Fibroblast of villous mesenchyme (primary cell): ENCODE data around the gene USP3. TPM values are rescaled to one million over a fixed set of nuclear protein-coding genes. Genes with fewer than 3 reads are reported as not detected.

Experiments
- DNase-seq: peaks from one replicate; pipeline ENCODE4 v3.0.0-alpha.2; 2010; ENCODE audit warnings: low read depth
- H3K4me3 ChIP-seq: 2 replicates; pipeline ENCODE4 v1.5.1; 2011; ENCODE audit warnings: low read depth, mild to moderate bottlenecking, low read length
- total RNA-seq: library from RNA; depleted of rRNA; stranded (reverse); fragments of >200 nt; gene quantifications from 2 replicates; pipeline ENCODE4 v1.2.3, GENCODE V29; 2012
- TF ChIP-seq, protein P1 (sequence below): IDR thresholded peaks from 2 replicates; pipeline ENCODE4 v1.5.1; 2012; ENCODE audit warnings: low read depth, mild to moderate bottlenecking, low read length; ENCODE audit not compliant: insufficient read depth

Gene USP3
- total RNA-seq, 1 donor, result 34.1 TPM

DNA sequence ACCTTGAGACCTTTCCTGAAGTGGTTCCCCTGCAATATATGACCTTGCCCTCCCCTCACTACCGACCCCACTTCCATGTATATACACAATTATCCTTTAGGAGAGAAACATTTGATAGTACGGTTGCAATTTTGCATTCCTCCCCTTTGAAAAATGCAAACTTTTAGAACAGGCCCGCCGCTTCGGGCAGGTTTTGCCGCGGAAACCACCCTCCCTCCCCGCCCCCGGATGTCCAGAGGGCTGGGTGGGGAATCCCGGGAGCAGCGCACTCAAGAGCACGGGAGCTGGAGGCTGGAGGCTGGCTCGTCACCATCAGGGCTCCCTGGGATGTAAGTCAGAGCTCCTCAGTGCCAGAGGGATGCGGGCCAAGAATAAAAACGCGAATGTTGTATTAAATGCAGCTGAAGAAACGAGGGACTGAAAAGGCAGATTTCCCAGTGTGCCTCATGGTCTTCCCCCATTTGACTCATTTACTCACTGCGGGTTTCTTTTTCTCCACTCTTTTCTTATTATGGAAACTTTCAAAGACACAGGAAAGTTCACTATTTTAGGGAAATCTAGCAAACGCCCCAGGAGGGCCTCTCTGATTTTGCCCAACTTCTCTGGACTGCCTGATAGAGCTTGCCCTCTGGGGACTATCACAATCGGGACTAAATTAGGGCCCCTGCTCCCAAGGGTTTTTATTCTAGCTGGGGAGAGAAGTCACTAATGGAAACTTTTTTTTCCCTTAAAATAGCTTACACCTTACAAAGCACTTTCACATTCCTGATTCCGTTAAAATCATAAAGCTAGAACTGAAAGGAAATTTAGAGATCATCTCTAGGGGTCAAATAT, 2.9 kb upstream of the USP3 start:
- no peak overlapping the region for H3K4me3 ChIP-seq
- TF ChIP-seq, protein P1, sequence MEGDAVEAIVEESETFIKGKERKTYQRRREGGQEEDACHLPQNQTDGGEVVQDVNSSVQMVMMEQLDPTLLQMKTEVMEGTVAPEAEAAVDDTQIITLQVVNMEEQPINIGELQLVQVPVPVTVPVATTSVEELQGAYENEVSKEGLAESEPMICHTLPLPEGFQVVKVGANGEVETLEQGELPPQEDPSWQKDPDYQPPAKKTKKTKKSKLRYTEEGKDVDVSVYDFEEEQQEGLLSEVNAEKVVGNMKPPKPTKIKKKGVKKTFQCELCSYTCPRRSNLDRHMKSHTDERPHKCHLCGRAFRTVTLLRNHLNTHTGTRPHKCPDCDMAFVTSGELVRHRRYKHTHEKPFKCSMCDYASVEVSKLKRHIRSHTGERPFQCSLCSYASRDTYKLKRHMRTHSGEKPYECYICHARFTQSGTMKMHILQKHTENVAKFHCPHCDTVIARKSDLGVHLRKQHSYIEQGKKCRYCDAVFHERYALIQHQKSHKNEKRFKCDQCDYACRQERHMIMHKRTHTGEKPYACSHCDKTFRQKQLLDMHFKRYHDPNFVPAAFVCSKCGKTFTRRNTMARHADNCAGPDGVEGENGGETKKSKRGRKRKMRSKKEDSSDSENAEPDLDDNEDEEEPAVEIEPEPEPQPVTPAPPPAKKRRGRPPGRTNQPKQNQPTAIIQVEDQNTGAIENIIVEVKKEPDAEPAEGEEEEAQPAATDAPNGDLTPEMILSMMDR, result no peak
- peak; percentile 86 for DNase-seq

DNA sequence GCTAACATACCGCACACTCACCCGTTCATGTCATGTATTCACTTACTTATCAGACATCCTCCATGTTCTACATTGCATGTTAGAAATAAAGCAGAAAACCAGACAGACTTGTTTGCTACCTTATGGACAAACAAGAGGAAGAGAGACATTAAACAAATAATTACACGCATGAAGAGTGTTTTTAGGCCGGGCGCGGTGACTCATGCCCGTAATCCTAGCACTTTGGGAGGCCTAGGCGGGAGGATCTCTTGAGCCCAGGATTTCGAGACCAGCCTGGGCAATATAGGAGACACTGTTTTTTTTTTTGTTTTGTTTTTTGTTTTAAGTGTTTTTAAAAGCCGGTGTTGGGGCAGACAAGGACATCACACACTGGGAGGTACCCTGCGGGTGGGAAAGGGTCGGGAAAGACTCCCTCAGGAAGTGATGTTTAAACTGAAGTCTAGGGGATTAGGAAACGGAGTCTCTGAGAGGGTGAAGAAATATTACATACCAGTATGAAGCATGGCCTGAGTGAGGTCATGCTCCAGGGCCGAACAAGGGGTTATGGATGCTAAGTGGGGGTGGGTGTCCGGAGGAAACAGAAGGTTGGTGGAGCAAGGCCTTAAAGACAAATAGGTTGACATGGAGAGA, 2.1 kb upstream of the USP3 start:
- H3K4me3 ChIP-seq, result no peak overlapping the region
- DNase-seq, result peak; percentile 90
- TF ChIP-seq, protein P1, result no peak

DNA sequence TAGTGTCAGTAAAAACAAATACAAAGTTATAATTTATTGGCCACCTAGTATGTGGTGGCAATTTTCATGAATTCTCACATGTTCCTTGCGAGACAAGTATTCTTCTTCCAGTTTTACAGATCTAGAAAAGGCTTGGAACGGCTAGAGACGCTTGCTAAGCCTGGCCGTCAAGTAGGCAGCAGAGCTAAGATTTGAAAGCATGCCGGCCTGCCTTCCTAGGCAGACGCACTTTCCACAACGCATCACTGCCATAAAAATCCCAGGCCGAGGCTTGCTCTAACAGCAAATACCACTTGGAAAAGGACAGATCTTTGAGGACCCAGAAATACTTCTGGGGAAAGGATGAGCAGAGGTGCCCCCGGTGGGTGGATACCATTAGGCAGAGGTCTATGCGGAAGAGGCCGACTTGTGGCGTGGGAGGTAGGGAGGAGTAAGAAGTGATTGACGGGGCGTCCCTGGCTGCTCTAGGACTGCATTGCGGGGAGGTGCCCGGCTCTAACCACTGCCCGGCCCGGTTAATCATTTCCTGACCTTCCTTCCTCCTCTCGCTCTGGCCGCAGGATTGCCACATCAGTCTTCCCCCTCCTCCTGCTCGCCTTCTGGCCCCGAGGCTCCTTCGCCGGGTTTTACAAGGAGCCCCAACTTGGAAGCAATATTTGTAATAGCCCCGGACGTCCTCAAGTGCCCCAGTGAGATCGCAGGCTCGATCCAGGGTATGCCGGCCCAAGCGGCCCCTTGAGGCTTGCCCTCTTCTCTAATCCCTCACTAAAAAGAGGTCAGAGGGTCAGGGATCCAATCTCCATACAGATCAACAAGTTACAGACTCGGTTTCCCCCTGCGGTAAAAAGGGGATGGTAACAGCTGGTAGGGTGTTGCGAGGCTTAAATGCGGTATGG, 1.3 kb upstream of the USP3 start:
- DNase-seq, result peak; percentile 99
- H3K4me3 ChIP-seq, result peak overlapping the region; percentile 64
- TF ChIP-seq, protein P1, result no peak

DNA sequence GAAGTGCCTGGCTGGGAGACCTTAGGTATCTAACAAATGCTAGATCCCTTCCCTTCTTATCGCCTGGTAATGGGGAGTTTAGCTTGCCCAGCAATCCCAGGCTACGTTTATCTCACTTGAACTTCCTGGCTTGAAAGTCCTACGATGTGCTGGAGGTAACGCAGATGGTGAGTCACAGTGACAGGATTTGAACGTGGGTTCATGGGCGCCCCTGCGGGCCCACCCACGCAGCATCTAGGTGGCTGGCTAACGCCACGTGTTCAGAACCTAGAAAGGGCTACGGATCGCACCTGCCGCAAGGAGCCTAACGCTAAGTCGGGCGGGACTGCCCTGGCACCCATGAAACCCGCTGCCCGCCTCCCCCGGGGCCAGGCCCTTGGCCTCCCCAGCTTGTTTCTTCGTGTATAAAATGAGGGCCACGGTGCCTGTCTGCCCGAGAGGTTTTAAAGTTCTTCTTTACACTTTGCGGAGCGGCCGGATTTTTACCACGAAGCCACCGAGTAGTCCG, 600 bp upstream of the USP3 start:
- TF ChIP-seq, protein P1, result no peak
- peak overlapping the region; percentile 64 for H3K4me3 ChIP-seq
- peak; percentile 98 for DNase-seq

DNA sequence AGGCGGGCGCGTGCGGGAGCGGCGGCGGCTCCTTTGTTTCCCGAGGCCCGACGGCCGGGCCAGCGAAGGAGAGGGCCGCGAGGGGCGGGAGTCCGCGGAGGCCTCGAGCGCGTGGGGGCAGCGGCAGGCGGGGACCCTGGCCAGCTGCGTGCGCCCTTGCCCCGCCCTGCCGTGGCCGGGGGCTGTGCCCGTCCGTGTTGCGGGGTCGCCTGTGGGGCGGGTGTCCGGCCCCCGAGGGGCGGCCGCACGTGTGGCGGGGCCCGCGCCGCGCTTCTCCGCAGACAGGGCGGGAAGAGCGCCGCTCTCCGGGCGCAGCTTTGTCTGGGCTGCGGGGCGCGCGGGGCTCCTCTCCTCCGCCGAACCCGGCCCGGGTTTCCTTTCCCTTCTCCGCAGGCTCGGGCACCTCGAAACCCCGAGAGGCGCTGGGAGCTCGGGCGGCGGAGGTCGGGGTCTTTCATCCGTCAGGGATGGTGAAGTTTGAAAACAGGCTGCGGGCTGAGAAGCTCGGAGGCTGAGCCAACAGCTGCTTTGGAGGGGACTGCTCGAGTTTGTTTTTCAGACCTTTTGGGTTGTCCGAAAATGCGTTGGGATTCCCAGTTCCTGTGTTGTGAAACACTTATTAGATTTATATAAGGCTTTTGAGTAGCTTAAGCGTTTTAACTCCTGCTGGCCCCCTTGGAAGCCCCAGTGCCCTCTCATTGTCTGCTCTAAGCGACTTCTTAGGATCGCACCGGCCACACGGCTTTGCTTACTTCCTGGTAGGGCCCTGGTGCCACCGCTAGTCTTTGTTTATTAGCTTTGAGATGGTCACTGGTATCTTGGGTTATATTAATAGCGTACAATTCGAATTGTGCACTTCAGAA, 817 bp downstream of the USP3 start:
- peak overlapping the region; percentile 89 for H3K4me3 ChIP-seq
- peak; percentile 72 for DNase-seq
- TF ChIP-seq, protein P1, result peak; percentile 29

DNA sequence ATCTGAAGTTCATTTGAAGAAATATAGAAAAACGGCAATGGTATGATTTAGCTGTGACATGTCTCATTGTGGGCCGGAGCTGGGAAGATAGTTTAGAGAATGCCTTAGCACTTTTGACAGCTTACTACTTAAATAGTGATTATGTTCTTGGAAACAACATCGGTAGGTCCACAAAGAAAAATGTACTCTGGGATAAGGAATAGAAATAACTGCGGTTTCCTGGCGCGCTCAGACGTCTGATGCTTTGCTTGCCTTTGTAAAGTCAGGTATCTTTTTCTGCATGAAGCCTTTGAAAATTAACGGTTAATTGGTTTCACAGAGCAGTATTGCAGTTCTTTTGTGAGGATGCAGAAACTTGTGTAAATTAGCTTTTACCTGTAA, 1.4 kb downstream of the USP3 start:
- no peak for DNase-seq
- TF ChIP-seq, protein P1, result no peak
- peak overlapping the region; percentile 89 for H3K4me3 ChIP-seq
